NCI-H1694 (cell line): ENCODE data around the gene COQ10B.
A peak's percentile ranks its signal among the peaks of the same experiment; 100 is the strongest.

Source experiments
- DNase-seq: peaks from one replicate; lab custom pipeline; 2025; lab: John Stamatoyannopoulos, UW

The COQ10B gene

GRCh38 chr2:197500503-197501131 lies 47.3 kb downstream of the COQ10B start:
- DNase-seq = no peak

GRCh38 chr2:197502201-197502600 lies 48.8 kb downstream of the COQ10B start:
- no peak for DNase-seq

GRCh38 chr2:197502685-197503084 lies 49.3 kb downstream of the COQ10B start:
- no peak for DNase-seq

GRCh38 chr2:197504000-197504399 lies 50.6 kb downstream of the COQ10B start:
- no peak for DNase-seq

- no peak for DNase-seq
Measured at GRCh38 chr2:197504512-197504911, 51.2 kb downstream of the COQ10B start.

- DNase-seq = no peak
Measured at GRCh38 chr2:197506658-197507057, 53.3 kb downstream of the COQ10B start.

GRCh38 chr2:197513915-197514314 lies 60.6 kb downstream of the COQ10B start:
- no peak for DNase-seq

- DNase-seq = no peak
Measured at GRCh38 chr2:197514754-197515153, 61.4 kb downstream of the COQ10B start.

- DNase-seq = peak; percentile 22
Measured at GRCh38 chr2:197515315-197515738, 62.0 kb downstream of the COQ10B start.

- peak; percentile 79 for DNase-seq
Measured at GRCh38 chr2:197515739-197516392, 62.5 kb downstream of the COQ10B start, which contains the start of gene MOB4. MOB4 (plus strand) TSS chr2:197516066; CDS start chr2:197516087, 21 bp downstream.

GRCh38 chr2:197516393-197516761 lies 63.0 kb downstream of the COQ10B start:
- no peak for DNase-seq

- DNase-seq = no peak
Measured at GRCh38 chr2:197517150-197517549, 63.8 kb downstream of the COQ10B start.
